HCT116 (cell line): Measurements from ENCODE around the gene PROSER3. TPM values are rescaled to one million over a fixed set of nuclear protein-coding genes. Genes with fewer than 3 reads are reported as not detected.

Experiments used
- ATAC-seq: fragments of 200-7000 bp; cut with Tn5 transposase; 2 replicates; pipeline ENCODE4 v1.9.1; 2020; ENCODE audit warnings: mild to moderate bottlenecking, moderate library complexity
- BruUV-seq: library from RNA; stranded (reverse); fragments of 400-500 nt; replicated peaks from 2 replicates; lab custom pipeline; 2021; lab: Mats Ljungman, UMichigan
- CTCF ChIA-PET: fragments of 300-600 bp; sonication (Branson Sonifier 250); formaldehyde crosslinking; loops from one replicate; lab custom pipeline; 2021; ENCODE audit warnings: antibody characterized with exemption; lab: Charles Lee
- POLR2A ChIA-PET: fragments of 300-600, 350-600 bp; sonication (Branson Sonifier 250); formaldehyde crosslinking; loops from one replicate; lab custom pipeline; 2021; ENCODE audit warnings: antibody characterized with exemption; lab: Charles Lee
- RAD21 ChIA-PET, 2 experiments: fragments of 300-600 bp; sonication (Branson Sonifier 250); formaldehyde crosslinking; loops; one replicate each; lab custom pipeline; 2023; ENCODE audit warnings: low total read pairs in 2 of 2; ENCODE audit not compliant: uncharacterized antibody in 2 of 2, unreplicated experiment in 2 of 2, low non-redundant PET in 1 of 2; lab: Charles Lee
- DNase-seq: peaks from one replicate; pipeline ENCODE4 v3.0.0-alpha.2; 2010; ENCODE audit warnings: low read depth, low spot score
- H2AFZ ChIP-seq: fragments of 200-600 bp; shearing (Covaris generic), sonication (generic); 2 replicates; pipeline ENCODE4 v1.6.1; 2017; ENCODE audit warnings: low read depth, mixed run types, mixed read lengths, antibody characterized with exemption, low read length; ENCODE audit not compliant: poor library complexity, severe bottlenecking
- H3K27ac ChIP-seq: 2 replicates; pipeline ENCODE4 v1.5.1; 2012; ENCODE audit warnings: low read depth, low read length
- H3K27me3 ChIP-seq: fragments of 200-600 bp; sonication (generic); 2 replicates; pipeline ENCODE4 v1.6.1; 2016; ENCODE audit warnings: mixed run types, low read length, mixed read lengths; ENCODE audit not compliant: insufficient read depth
- H3K36me3 ChIP-seq, 2 experiments: fragments of 200-500 bp in 1 of 2; fragments of 200-600 bp in 1 of 2; sonication (Bioruptor generic) in 1 of 2; sonication (generic) in 1 of 2; 2 replicates each; pipeline versions ENCODE4 v1.5.1 to v1.6.1; 2014 to 2016; ENCODE audit warnings: low read length in 2 of 2, inconsistent platforms in 1 of 2, mixed read lengths in 1 of 2, mixed run types in 1 of 2; ENCODE audit not compliant: insufficient read depth in 2 of 2, control insufficient read depth in 1 of 2
- H3K4me1 ChIP-seq, 2 experiments: fragments of 200-600 bp in 1 of 2; sonication (generic) in 1 of 2; 2 replicates each; pipeline versions ENCODE4 v1.5.1 to v1.6.1; 2012 to 2017; ENCODE audit warnings: low read length in 2 of 2, inconsistent platforms in 1 of 2, mild to moderate bottlenecking in 1 of 2, mixed read lengths in 1 of 2, mixed run types in 1 of 2, moderate library complexity in 1 of 2; ENCODE audit not compliant: insufficient read depth in 2 of 2, control insufficient read depth in 1 of 2
- H3K4me2 ChIP-seq: fragments of 200-600 bp; sonication (generic); 2 replicates; pipeline ENCODE4 v1.6.1; 2017; ENCODE audit warnings: mixed run types, low read length, mixed read lengths
- H3K4me3 ChIP-seq, 2 experiments: fragments of 200-600 bp in 1 of 2; sonication (generic) in 1 of 2; replicated peaks in 1 of 2; 2 replicates each; pipeline ENCODE4 v1.5.1; 2011 to 2016; ENCODE audit warnings: low read length in 2 of 2, control low read depth in 1 of 2, low read depth in 1 of 2, mild to moderate bottlenecking in 1 of 2, mixed read lengths in 1 of 2, mixed run types in 1 of 2
- H3K79me2 ChIP-seq: fragments of 200-600 bp; sonication (generic); 2 replicates; pipeline ENCODE4 v1.6.1; 2017; ENCODE audit warnings: mild to moderate bottlenecking, mixed run types, low read length, moderate library complexity, mixed read lengths; ENCODE audit not compliant: insufficient read depth
- H3K9ac ChIP-seq: fragments of 200-600 bp; sonication (generic); 2 replicates; pipeline ENCODE4 v1.6.1; 2016; ENCODE audit warnings: low read length, mixed read lengths
- H3K9me2 ChIP-seq: fragments of 200-600 bp; sonication (generic), shearing (Covaris generic); 2 replicates; pipeline ENCODE4 v1.6.1; 2017; ENCODE audit warnings: mixed run types, mild to moderate bottlenecking, moderate library complexity; ENCODE audit not compliant: insufficient read depth
- H3K9me3 ChIP-seq, 2 experiments: fragments of 200-500 bp in 1 of 2; fragments of 200-600 bp in 1 of 2; sonication (Bioruptor generic) in 1 of 2; sonication (generic) in 1 of 2; 2 replicates each; pipeline ENCODE4 v1.6.1; 2014 to 2017; ENCODE audit warnings: low read length in 2 of 2, mixed read lengths in 2 of 2, inconsistent platforms in 1 of 2, low read depth in 1 of 2, mild to moderate bottlenecking in 1 of 2, mixed run types in 1 of 2, moderate library complexity in 1 of 2; ENCODE audit not compliant: control insufficient read depth in 1 of 2, insufficient read depth in 1 of 2
- H4K20me1 ChIP-seq: fragments of 200-600 bp; sonication (generic), shearing (Covaris generic); 2 replicates; pipeline ENCODE4 v1.6.1; 2017; ENCODE audit warnings: mixed run types, mild to moderate bottlenecking, moderate library complexity; ENCODE audit not compliant: insufficient read depth
- CEBPB ChIP-seq: IDR thresholded peaks from 2 replicates; pipeline ENCODE4 v1.6.1; 2012; ENCODE audit warnings: low read depth
- EGR1 ChIP-seq: IDR thresholded peaks from 2 replicates; pipeline ENCODE4 v1.6.1; 2012; ENCODE audit warnings: low read depth
- EZH2 ChIP-seq: fragments of 200-600 bp; sonication (generic); IDR thresholded peaks from 2 replicates; pipeline ENCODE4 v1.6.1; 2017; ENCODE audit warnings: antibody characterized with exemption, mixed run types
- EZH2phosphoT487 ChIP-seq: fragments of 200-600 bp; IDR thresholded peaks from 2 replicates; pipeline ENCODE4 v1.6.1; 2018; ENCODE audit warnings: antibody characterized with exemption, borderline replicate concordance
- POLR2AphosphoS5 ChIP-seq: IDR thresholded peaks from 2 replicates; pipeline ENCODE4 v1.6.1; 2011; ENCODE audit warnings: mild to moderate bottlenecking, low read depth, low read length, moderate library complexity
- RAD21 ChIP-seq: IDR thresholded peaks from 2 replicates; pipeline ENCODE4 v1.6.1; 2012; ENCODE audit warnings: low read depth, mild to moderate bottlenecking
- SP1 ChIP-seq: IDR thresholded peaks from 2 replicates; pipeline ENCODE4 v1.6.1; 2012; ENCODE audit warnings: low read depth
- SRF ChIP-seq: IDR thresholded peaks from 2 replicates; pipeline ENCODE4 v1.6.1; 2012; ENCODE audit warnings: low read depth
- TCF7L2 ChIP-seq: IDR thresholded peaks from 2 replicates; pipeline ENCODE4 v1.7.0; 2011; ENCODE audit warnings: borderline replicate concordance, inconsistent platforms; ENCODE audit not compliant: insufficient read depth, insufficient read length; ENCODE audit errors: extremely low read depth
- YY1 ChIP-seq: IDR thresholded peaks from 2 replicates; pipeline ENCODE4 v1.6.1; 2011; ENCODE audit warnings: low read length, low read depth, moderate library complexity, mild to moderate bottlenecking; ENCODE audit not compliant: insufficient replicate concordance; ENCODE audit errors: extremely low read depth
- ZBTB33 ChIP-seq: IDR thresholded peaks from 2 replicates; pipeline ENCODE4 v1.6.1; 2011; ENCODE audit warnings: mild to moderate bottlenecking, low read length, moderate library complexity; ENCODE audit not compliant: insufficient replicate concordance; ENCODE audit errors: extremely low read depth
- intact Hi-C: fragments of 100-400 bp; cut with micrococcal nuclease; formaldehyde crosslinking; loops from 2 replicates; pipeline ENCODE4 v1.10.0; 2022
- total RNA-seq: library from RNA; stranded (reverse); gene quantifications from one replicate; pipeline ENCODE4 v1.2.1, GENCODE V29; 2021; ENCODE audit not compliant: unreplicated experiment
- TF ChIP-seq, protein P1 (sequence below): IDR thresholded peaks from 2 replicates; pipeline ENCODE4 v1.6.1; 2012

The PROSER3 gene
- total RNA-seq, 1 experiment from 2014 or later = 42.5 TPM

DNA sequence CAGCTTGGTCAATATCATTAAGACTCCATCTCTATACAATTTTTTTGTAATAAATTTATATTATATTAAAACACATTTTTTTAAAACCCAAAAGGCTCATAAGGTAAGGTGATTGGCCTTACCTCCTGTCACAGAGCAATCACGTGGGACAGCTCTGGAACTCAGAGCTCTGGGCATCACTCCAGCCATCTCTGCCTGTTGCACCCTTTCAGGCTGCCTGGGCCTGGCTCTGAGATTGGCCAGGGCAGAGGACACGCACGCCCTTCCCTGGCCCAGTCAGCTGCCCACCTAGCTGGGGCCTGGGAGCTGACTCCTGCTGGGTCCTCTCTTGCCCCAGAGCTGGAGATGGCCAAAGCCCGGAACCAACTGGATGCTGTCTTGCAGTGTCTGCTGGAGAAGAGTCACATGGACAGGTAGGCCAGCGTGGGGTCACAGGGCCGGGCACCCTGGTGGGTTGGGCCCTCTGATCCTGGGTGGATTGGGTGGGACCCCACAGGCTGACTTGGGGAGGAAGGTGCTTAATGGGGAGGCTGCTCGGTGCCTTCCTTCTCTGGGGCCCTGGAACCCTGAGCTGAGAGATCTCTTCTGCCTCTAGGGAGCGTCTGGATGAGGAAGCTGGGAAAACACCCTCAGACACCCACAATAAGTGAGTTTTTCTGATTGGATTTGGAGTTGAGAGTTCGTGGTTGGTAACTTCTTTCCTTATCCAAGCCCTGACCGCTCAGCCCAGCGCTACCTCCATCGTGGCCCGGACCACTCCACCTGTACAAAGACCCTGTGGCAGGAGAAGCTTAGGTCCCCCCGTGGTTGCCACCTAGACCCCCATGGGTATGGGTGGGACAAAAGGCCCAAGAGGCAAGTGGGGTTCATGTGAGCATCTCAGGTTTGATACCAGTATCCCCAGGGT is 5.9 kb upstream of the PROSER3 start:
- Histone ChIP-seq H3K36me3 (no peaks in the 10 kb centered on the region; a peak in 2 of 4 replicates), H4K20me1 (no peaks in the 10 kb centered on the region), H3K27me3 (no peaks in the 10 kb centered on the region), H3K4me1 (peaks cover 9 to 17% of the 10 kb centered on the region in 2 experiments), H3K9me3 (no peaks in the 10 kb centered on the region), H3K79me2 (peaks cover 5% of the 10 kb centered on the region; the same call in 1 of the 2 replicates), H3K9ac (no peak overlapping the region), H3K4me3 (no peak overlapping the region), H2AFZ (no peak overlapping the region), H3K27ac (no peak overlapping the region), H3K4me2 (no peak overlapping the region), H3K9me2 (no peaks in the 10 kb centered on the region)
- TF ChIP-seq EZH2 (no peak), EZH2phosphoT487 (no peak), SRF (no peak), SP1 (no peak), YY1 (no peak), ZBTB33 (no peak), CEBPB (no peak), TCF7L2 (no peak), RAD21 (no peak), EGR1 (no peak), POLR2AphosphoS5 (no peak)
- TF ChIP-seq, protein P1, sequence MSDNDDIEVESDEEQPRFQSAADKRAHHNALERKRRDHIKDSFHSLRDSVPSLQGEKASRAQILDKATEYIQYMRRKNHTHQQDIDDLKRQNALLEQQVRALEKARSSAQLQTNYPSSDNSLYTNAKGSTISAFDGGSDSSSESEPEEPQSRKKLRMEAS = no peak
- DNase-seq = no peak
- BruUV-seq = no TSS peak
- intact Hi-C loops = no loop called here
- no peak for ATAC-seq
- CTCF ChIA-PET = no interaction called here
- POLR2A ChIA-PET = no interaction called here
- RAD21 ChIA-PET = no interaction called here
